Stimulated activated CD4-positive, alpha-beta T cell treated with anti-CD3 and anti-CD28 coated beads, Interleukin-4, amount 100 ng/mL, for 1 hour (primary cell): ENCODE results near the gene ITGAD.

ENCODE experiments used
- DNase-seq: peaks from one replicate; pipeline ENCODE4 v3.0.0-alpha.2; 2020

ITGAD gene

GRCh38 chr16:31393056-31393455 is at the start of gene ITGAD:
TSS of gene ITGAD (plus strand) at chr16:31393335. CDS start at chr16:31393361, 26 bp downstream.
- no peak for DNase-seq

GRCh38 chr16:31344712-31345111 is 48.4 kb upstream of the ITGAD start:
- DNase-seq = no peak

GRCh38 chr16:31347445-31347844 is 45.7 kb upstream of the ITGAD start:
- no peak for DNase-seq

DNA sequence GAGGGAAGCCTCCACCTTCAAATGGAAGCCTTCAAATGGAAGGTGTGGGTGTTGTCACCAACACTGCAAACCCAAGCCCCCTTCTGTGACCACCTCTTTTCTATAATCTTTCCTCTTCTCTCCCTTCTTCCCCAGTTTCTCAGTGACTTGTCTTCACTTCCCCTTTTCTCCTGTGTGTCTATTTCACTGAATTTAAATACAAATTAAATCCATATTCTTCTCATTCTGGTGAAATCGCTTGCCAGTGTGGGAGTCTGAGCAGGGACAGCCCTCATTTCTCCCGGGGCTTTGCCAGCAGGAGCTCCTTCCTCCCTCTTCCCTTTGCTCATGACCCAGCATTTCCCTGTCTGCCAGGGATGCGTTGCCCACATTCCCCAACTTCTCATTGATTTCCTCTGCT is 44.6 kb upstream of the ITGAD start:
- DNase-seq = no peak

DNA sequence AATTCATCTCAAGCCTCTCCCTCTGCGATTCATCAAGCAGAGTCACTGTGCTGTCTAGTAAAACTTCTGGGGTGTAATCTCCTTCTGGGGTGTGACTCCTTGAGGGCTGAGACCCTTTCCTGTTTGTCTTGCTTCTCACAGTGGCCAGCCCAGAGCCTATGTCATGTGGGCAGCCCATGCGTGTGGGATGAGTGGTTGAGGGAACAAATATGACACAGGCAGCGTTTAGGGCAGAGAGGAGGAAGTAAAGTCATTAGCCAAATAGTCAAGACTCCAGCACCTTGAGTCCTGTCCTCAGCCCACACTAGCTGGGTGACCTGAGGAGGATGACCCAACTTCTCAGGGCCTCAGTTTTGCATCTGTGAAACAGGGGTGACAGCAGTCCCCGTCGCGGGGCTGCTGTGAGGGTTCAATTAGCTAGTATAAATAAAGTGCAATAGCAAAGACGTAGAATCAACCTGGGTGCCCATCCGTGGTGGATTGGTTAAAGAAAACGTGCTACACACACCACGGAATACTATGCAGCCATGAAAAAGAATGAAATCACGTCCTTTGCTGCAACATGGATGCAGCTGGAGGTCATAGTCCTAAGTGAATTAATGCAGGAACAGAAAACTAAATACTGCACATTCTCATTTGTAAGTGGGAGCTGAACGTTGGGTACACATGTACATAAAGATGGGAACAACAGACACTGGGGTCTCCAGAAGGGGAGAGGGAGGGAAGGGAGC is 42.7 kb upstream of the ITGAD start:
- DNase-seq = no peak

DNA sequence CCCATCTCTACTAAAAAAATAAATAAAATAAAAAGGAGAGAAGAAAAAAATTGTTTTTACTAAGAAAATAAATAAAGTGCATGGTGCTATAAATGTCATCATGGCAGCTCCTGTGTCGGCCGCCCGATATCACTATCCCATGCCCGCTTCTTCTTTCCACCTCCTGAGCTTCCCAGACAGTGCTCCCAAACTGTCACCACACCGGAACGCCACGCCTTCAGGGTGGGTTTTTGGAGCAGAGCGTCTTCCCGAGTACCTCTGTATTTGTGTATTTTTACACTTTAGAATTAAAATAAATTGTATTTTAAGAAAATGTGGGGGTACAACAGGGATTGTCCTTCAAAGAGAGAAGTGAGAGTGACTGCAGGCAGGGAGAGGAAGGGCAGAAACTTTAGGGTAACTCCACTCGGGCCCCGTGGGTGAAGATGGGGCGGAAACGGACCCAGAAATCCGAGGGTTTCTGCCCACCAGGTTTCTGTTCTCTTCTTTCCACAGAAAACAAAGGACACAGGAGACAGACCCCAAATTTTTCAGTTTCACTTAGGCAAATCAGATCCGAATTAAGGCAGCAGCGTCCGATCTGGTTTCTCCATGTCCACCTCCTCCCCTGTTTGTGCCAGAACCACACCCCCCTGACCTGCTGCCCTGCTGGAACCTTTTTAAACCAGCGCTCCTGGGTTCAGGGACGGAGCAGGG is 41.7 kb upstream of the ITGAD start:
- DNase-seq = no peak

- no peak for DNase-seq
Observed at GRCh38 chr16:31351942-31352325, 41.2 kb upstream of the ITGAD start.

GRCh38 chr16:31352376-31353115 is 40.6 kb upstream of the ITGAD start:
- DNase-seq = no peak

DNA sequence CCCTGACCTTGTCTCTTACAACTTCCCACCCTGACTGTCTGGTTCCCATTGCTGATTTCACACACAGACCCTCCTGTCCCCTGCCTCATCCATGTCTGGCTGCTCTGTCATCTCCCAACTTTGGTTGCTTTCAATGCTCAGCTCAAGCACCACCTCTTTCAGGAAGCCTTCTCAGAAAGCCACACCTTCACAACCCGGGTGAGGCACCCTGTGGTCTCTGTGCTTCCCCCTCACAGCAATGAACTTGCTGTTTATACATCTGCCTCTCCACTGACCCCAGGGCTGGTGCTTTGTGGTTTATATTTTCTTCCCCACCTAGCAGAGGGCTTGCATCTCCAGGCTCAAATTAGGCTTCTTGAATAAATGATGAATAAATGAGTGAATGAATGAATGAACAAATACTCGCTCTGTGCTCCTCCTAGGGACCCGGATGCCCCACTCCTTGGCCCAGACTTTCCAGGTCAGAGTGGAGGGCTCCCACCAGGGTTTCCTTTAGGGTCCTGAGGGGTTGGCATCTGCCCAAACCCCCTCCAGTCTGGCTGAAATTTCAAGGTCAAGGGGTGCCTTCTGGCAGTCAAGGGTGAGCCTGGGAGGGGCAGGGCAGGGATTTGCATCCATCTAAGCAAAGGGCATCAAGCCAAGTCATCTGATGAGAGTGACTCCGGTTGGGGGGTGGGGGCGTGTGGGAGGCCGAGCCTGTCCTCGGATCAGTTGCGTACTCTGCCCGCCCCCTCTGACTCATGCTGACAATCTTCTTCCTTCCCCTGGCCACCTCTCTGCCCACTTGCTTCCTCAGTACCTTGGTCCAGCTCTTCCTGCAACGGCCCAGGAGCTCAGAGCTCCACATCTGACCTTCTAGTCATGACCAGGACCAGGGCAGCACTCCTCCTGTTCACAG is 38.5 kb upstream of the ITGAD start, which contains the start of gene ITGAX:
TSS of gene ITGAX (plus strand) at position 783 of the 898 bp plus-strand sequence. CDS start at position 862, 79 bp downstream.
- DNase-seq = peak; percentile 52

- DNase-seq = no peak
Observed at GRCh38 chr16:31355431-31356100, 37.6 kb upstream of the ITGAD start.

DNA sequence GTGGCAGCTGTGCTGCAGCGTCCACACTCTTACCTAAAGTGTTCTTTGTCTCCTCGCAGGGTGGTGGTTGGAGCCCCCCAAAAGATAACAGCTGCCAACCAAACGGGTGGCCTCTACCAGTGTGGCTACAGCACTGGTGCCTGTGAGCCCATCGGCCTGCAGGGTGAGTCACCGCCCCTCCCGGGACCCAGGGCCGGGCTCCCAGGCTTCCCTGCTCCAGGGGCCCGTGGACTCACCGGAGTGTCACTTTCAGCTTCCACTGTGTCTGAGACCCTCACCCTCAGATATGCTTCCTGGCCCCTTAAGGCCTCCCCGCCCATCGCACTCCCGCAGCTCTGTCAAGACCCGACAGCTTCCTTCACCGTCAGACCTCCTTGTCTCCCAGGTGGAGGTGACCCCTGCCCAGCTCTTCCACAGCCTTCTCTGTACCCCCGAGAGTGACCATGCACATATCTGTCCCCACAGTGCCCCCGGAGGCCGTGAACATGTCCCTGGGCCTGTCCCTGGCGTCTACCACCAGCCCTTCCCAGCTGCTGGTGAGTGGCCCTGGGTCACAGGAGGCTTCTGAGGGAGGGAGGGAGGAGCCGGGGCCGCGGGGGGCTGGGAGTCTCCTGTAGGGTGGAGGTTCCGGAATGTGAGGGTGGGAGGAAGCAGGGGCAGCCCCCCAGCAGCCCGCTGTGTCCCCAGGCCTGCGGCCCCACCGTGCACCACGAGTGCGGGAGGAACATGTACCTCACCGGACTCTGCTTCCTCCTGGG is 36.4 kb upstream of the ITGAD start:
- no peak for DNase-seq

- no peak for DNase-seq
Observed at GRCh38 chr16:31357324-31358109, 35.6 kb upstream of the ITGAD start.

DNA sequence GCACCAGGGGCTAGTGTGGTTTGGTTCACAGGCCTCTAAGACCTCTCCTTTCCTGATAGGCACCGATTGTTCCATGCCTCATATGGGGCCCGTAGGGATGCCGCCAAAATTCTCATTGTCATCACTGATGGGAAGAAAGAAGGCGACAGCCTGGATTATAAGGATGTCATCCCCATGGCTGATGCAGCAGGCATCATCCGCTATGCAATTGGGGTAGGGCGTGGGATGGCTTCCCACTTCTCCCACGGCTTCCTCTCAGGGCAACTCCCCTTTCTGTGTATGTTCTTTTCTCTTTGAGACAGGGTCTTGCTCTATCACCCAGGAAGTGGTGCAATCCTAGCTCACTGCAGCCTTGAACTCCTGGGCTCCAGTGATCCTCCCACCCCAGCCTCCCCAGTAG is 32.9 kb upstream of the ITGAD start:
- no peak for DNase-seq

GRCh38 chr16:31361201-31362110 is 31.7 kb upstream of the ITGAD start:
- no peak for DNase-seq

DNA sequence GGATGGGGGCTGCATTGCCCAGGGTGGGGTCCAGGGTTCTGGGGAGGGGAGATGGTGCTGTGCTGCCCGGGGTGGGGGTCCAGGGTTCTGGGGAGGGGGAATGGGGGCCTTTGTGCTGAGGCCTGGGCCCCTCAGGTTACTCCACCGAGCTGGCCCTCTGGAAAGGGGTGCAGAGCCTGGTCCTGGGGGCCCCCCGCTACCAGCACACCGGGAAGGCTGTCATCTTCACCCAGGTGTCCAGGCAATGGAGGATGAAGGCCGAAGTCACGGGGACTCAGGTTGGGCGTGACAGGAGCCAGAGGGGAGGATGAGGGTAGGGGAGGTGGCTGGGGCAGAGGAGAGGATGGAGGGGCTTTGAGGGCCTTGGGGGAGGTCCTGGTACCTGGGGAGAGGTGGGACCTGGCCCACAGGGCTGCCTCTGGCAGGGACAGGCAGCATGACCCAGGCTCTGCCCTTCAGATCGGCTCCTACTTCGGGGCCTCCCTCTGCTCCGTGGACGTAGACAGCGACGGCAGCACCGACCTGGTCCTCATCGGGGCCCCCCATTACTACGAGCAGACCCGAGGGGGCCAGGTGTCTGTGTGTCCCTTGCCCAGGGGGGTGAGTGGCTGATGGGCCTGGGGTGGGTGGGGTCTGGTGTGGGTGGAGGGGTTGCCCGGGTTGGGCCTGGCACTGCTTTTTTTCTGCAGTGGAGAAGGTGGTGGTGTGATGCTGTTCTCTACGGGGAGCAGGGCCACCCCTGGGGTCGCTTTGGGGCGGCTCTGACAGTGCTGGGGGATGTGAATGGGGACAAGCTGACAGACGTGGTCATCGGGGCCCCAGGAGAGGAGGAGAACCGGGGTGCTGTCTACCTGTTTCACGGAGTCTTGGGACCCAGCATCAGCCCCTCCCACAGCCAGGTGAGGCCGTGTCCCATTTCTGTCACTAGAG is 30.4 kb upstream of the ITGAD start:
- no peak for DNase-seq

DNA sequence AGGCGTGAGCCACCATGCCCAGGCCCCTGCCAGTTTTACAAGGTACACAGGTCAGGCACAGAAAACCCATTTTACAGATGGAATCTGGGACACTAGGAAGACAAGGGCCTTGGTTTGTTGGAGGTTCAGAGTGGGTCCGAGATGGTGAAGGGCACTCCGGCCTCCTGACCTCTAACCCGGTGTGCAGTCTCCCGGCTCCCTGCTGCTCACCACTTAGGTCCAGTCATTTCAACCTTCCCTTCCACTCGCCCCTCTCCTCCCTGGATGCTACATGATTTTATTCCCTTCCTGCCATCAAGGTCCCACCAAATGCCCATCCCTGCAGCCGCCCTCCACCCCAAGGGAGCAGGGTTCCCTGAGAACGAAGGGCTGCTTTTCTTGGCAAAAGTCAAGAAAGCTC is 29.4 kb upstream of the ITGAD start:
- no peak for DNase-seq

GRCh38 chr16:31364421-31364820 is 28.7 kb upstream of the ITGAD start:
- no peak for DNase-seq
